ENCODE data around the gene CCDC73. TPM values are rescaled to one million over a fixed set of nuclear protein-coding genes. Genes with fewer than 3 reads are reported as not detected.

CCDC73 gene
- total RNA-seq, 1 experiment from 2014 or later = not detected

GRCh38 chr11:32567154-32567553 lies 227.3 kb downstream of the CCDC73 start:
- H3K4me2 ChIP-seq = no peak overlapping the region
- no peaks in the 10 kb centered on the region for H3K36me3 ChIP-seq (ENCODE audit: low read depth)
- no peak overlapping the region for H3K27ac ChIP-seq
- no peak overlapping the region for H2AFZ ChIP-seq
- ChIA-PET CTCF (interaction anchor here (0.5 kb wide), 1 partner anchor 152 kb away, joined by 5 read pairs; no protein-coding TSS in a partner anchor), POLR2A (ENCODE audit: unreplicated experiment) (no interaction called here)
- H3K4me3 ChIP-seq = no peak overlapping the region
- no peaks in the 10 kb centered on the region for H3K79me2 ChIP-seq (ENCODE audit: low read depth)
- H3K9me2 ChIP-seq (ENCODE audit: insufficient read depth) = no peaks in the 10 kb centered on the region
- no peaks in the 10 kb centered on the region for H3K27me3 ChIP-seq (ENCODE audit: insufficient read depth, low read depth)
- H3K9me3 ChIP-seq (ENCODE audit: insufficient read depth, low read depth) = no peaks in the 10 kb centered on the region
- no peaks in the 10 kb centered on the region for H3F3A ChIP-seq (ENCODE audit: insufficient read depth, low read depth)
- no TSS peak for BruUV-seq (replicated peaks)
- no peak for TF ChIP-seq CTCF (conservative IDR thresholded peaks at IDR 0.05)
- no peak for TF ChIP-seq EZH2 (IDR thresholded peaks at IDR 0.05; ENCODE audit: low read depth)
- no peaks in the 10 kb centered on the region for H4K20me1 ChIP-seq (ENCODE audit: insufficient read depth)
- intact Hi-C loops (cut with micrococcal nuclease; ENCODE audit: unreplicated experiment) = no loop called here
- H3K4me1 ChIP-seq (replicated peaks; ENCODE audit: insufficient read depth) = no peaks in the 10 kb centered on the region
- no peak for DNase-seq

- Histone ChIP-seq H3K27me3 (ENCODE audit: insufficient read depth, low read depth) (no peaks in the 10 kb centered on the region), H3K4me2 (no peak overlapping the region), H3K36me3 (ENCODE audit: low read depth) (no peaks in the 10 kb centered on the region), H3K9me3 (ENCODE audit: insufficient read depth, low read depth) (no peaks in the 10 kb centered on the region), H3F3A (ENCODE audit: insufficient read depth, low read depth) (no peaks in the 10 kb centered on the region), H4K20me1 (ENCODE audit: insufficient read depth) (no peaks in the 10 kb centered on the region), H2AFZ (no peak overlapping the region), H3K4me3 (no peak overlapping the region), H3K4me1 (replicated peaks; ENCODE audit: insufficient read depth) (no peaks in the 10 kb centered on the region), H3K79me2 (ENCODE audit: low read depth) (no peaks in the 10 kb centered on the region), H3K27ac (no peak overlapping the region), H3K9me2 (ENCODE audit: insufficient read depth) (no peaks in the 10 kb centered on the region)
- no TSS peak for BruUV-seq (replicated peaks)
- intact Hi-C loops (cut with micrococcal nuclease; ENCODE audit: unreplicated experiment) = no loop called here
- ChIA-PET CTCF (no interaction called here), POLR2A (ENCODE audit: unreplicated experiment) (no interaction called here)
- DNase-seq = no peak
- TF ChIP-seq EZH2 (IDR thresholded peaks at IDR 0.05; ENCODE audit: low read depth) = no peak
- TF ChIP-seq CTCF (conservative IDR thresholded peaks at IDR 0.05) = no peak
Observed at GRCh38 chr11:32566517-32566916, 227.9 kb downstream of the CCDC73 start.

- CTCF ChIA-PET = no interaction called here
- Histone ChIP-seq H3K36me3 (ENCODE audit: low read depth) (no peaks in the 10 kb centered on the region), H3K9me3 (ENCODE audit: insufficient read depth, low read depth) (no peaks in the 10 kb centered on the region), H4K20me1 (ENCODE audit: insufficient read depth) (no peaks in the 10 kb centered on the region), H3K27ac (no peak overlapping the region), H3K4me1 (replicated peaks; ENCODE audit: insufficient read depth) (no peaks in the 10 kb centered on the region), H2AFZ (no peak overlapping the region), H3K4me2 (no peak overlapping the region), H3K27me3 (ENCODE audit: insufficient read depth, low read depth) (no peaks in the 10 kb centered on the region), H3K4me3 (no peak overlapping the region), H3F3A (ENCODE audit: insufficient read depth, low read depth) (no peaks in the 10 kb centered on the region), H3K9me2 (ENCODE audit: insufficient read depth) (no peaks in the 10 kb centered on the region), H3K79me2 (ENCODE audit: low read depth) (no peaks in the 10 kb centered on the region)
- POLR2A ChIA-PET (ENCODE audit: unreplicated experiment) = no interaction called here
- intact Hi-C loops (cut with micrococcal nuclease; ENCODE audit: unreplicated experiment) = no loop called here
- no TSS peak for BruUV-seq (replicated peaks)
- no peak for TF ChIP-seq CTCF (conservative IDR thresholded peaks at IDR 0.05)
- no peak for DNase-seq
Observed at GRCh38 chr11:32563600-32563959, 230.9 kb downstream of the CCDC73 start.
